ENCODE data around the gene IGSF23.

GRCh38 chr19:44593294-44593693 is 20.1 kb upstream of the IGSF23 start:
- no peak for TF ChIP-seq CTCF (IDR thresholded peaks at IDR 0.05)
- TF ChIP-seq POLR2A (IDR thresholded peaks at IDR 0.05) = no peak
- TF ChIP-seq POLR2AphosphoS5 (IDR thresholded peaks at IDR 0.05) = no peak
